ENCODE measurements around the gene HOXB5. TPM values are rescaled to one million over a fixed set of nuclear protein-coding genes. Genes with fewer than 3 reads are reported as not detected.

The HOXB5 gene
- total and polyA plus RNA-seq, 2 experiments from 2014 or later: 0.27 to 4.4 TPM

DNA sequence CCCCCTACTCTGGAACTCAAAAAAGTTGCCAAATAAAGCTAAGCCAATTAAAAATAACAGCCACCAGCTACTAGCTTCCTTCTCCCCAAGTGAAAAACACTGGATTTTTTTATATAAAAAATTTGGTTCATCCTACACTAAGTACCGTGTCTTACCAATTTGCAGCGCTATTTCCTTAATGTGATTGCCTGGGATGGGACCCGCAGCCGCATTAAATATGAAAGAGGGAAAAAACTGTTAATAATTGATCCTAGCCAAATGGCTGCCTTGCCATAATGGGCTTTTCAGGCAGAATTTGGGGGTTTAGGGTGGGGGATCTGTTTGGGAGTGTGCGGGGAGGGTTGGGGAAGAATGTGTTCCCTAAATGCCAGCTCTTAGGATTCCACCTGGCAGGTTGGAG, 30.5 kb upstream of the HOXB5 start:
- WGBS (ENCODE audit: low lambda C conversion rate, missing lambda C conversion rate): 37% methylated on average over 5 of the region's 5 CpGs
- Histone ChIP-seq H3K79me2 (no peaks in the 10 kb centered on the region), H3K27ac (no peak overlapping the region), H3K36me3 (replicated peaks; ENCODE audit: insufficient read depth, low read depth) (no peaks in the 10 kb centered on the region), H4K20me1 (ENCODE audit: insufficient read depth, poor library complexity, severe bottlenecking) (no peaks in the 10 kb centered on the region), H2AFZ (no peak overlapping the region), H3K4me3 (no peak overlapping the region), H3K9me2 (replicated peaks; ENCODE audit: insufficient read depth) (no peaks in the 10 kb centered on the region), H3K27me3 (peaks cover 98% of the 10 kb centered on the region), H3K4me1 (ENCODE audit: insufficient read depth) (peaks cover 26% of the 10 kb centered on the region), H3K4me2 (peak overlapping the region; percentile 94), H3K9me3 (ENCODE audit: low read depth) (no peaks in the 10 kb centered on the region)
- TF ChIP-seq, protein P1, sequence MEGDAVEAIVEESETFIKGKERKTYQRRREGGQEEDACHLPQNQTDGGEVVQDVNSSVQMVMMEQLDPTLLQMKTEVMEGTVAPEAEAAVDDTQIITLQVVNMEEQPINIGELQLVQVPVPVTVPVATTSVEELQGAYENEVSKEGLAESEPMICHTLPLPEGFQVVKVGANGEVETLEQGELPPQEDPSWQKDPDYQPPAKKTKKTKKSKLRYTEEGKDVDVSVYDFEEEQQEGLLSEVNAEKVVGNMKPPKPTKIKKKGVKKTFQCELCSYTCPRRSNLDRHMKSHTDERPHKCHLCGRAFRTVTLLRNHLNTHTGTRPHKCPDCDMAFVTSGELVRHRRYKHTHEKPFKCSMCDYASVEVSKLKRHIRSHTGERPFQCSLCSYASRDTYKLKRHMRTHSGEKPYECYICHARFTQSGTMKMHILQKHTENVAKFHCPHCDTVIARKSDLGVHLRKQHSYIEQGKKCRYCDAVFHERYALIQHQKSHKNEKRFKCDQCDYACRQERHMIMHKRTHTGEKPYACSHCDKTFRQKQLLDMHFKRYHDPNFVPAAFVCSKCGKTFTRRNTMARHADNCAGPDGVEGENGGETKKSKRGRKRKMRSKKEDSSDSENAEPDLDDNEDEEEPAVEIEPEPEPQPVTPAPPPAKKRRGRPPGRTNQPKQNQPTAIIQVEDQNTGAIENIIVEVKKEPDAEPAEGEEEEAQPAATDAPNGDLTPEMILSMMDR (IDR thresholded peaks at IDR 0.05; ENCODE audit: poor library complexity): no peak
- TF ChIP-seq EZH2 (IDR thresholded peaks at IDR 0.05; ENCODE audit: borderline replicate concordance) (no peak), EZH2phosphoT487 (IDR thresholded peaks at IDR 0.05; ENCODE audit: low read depth, severe bottlenecking, unreplicated experiment) (peak; percentile 42)
- DNase-seq (ENCODE audit: low spot score): no peak

DNA sequence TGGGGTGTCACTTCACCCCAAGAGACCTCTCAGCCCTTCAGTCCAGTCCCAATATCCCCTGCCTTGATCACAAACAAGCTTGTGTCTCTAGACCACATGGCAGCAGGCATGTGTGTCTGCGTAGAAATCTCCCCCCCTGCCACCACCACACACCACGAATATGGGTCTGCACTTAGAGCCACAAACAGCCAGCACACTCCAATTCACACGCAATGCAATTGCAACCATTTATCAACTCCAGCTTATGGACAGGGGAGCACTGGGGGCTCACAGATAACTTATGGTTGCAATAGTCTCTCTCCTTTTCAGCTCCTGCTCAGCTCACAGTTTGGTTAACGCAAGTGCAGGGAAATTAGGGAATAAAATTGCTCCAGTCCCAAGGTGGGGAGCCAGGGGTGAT, 30.0 kb upstream of the HOXB5 start:
- no peaks in the 10 kb centered on the region for H4K20me1 ChIP-seq (ENCODE audit: insufficient read depth, poor library complexity, severe bottlenecking)
- no peaks in the 10 kb centered on the region for H3K79me2 ChIP-seq
- no peak overlapping the region for H2AFZ ChIP-seq
- no peak overlapping the region for H3K27ac ChIP-seq
- H3K9me3 ChIP-seq (ENCODE audit: low read depth): no peaks in the 10 kb centered on the region
- TF ChIP-seq EZH2phosphoT487 (IDR thresholded peaks at IDR 0.05; ENCODE audit: low read depth, severe bottlenecking, unreplicated experiment) (no peak), EZH2 (IDR thresholded peaks at IDR 0.05; ENCODE audit: borderline replicate concordance) (no peak)
- TF ChIP-seq, protein P1 (IDR thresholded peaks at IDR 0.05; ENCODE audit: poor library complexity): no peak
- peaks cover 96% of the 10 kb centered on the region for H3K27me3 ChIP-seq
- H3K9me2 ChIP-seq (replicated peaks; ENCODE audit: insufficient read depth): no peaks in the 10 kb centered on the region
- H3K36me3 ChIP-seq (replicated peaks; ENCODE audit: insufficient read depth, low read depth): no peaks in the 10 kb centered on the region
- H3K4me1 ChIP-seq (ENCODE audit: insufficient read depth): peaks cover 26% of the 10 kb centered on the region
- no peak overlapping the region for H3K4me2 ChIP-seq
- no peak for DNase-seq (ENCODE audit: low spot score)
- 25% methylated on average over 4 of the region's 4 CpGs for WGBS (ENCODE audit: low lambda C conversion rate, missing lambda C conversion rate)
- H3K4me3 ChIP-seq: no peak overlapping the region

DNA sequence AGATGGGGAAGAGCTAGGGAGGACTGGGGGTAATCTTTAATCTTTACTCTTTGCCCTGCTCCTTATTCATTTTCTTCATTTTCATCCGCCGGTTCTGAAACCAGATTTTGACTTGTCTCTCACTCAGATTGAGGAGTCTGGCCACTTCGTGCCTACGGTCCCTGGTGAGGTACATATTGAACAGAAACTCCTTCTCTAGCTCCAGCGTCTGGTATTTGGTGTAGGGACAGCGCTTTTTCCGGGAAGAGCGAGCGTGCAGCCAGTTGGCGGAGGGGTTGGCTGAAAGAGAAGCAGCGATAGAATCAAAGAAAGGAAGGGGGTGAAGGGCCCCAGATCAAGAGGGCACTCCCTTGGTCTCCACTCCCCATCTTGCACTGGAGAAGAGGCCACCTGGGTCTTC, 29.3 kb upstream of the HOXB5 start:
- H3K27ac ChIP-seq: no peak overlapping the region
- no peak overlapping the region for H3K4me2 ChIP-seq
- peaks cover 26% of the 10 kb centered on the region for H3K4me1 ChIP-seq (ENCODE audit: insufficient read depth)
- 33% methylated on average over 11 of the region's 11 CpGs for WGBS (ENCODE audit: low lambda C conversion rate, missing lambda C conversion rate)
- no peaks in the 10 kb centered on the region for H3K79me2 ChIP-seq
- no peaks in the 10 kb centered on the region for H3K9me3 ChIP-seq (ENCODE audit: low read depth)
- no peaks in the 10 kb centered on the region for H3K9me2 ChIP-seq (replicated peaks; ENCODE audit: insufficient read depth)
- TF ChIP-seq EZH2 (IDR thresholded peaks at IDR 0.05; ENCODE audit: borderline replicate concordance): no peak
- TF ChIP-seq EZH2phosphoT487 (IDR thresholded peaks at IDR 0.05; ENCODE audit: low read depth, severe bottlenecking, unreplicated experiment): peak; percentile 79
- TF ChIP-seq, protein P1 (IDR thresholded peaks at IDR 0.05; ENCODE audit: poor library complexity): no peak
- H4K20me1 ChIP-seq (ENCODE audit: insufficient read depth, poor library complexity, severe bottlenecking): no peaks in the 10 kb centered on the region
- H3K36me3 ChIP-seq (replicated peaks; ENCODE audit: insufficient read depth, low read depth): no peaks in the 10 kb centered on the region
- no peak overlapping the region for H2AFZ ChIP-seq
- no peak for DNase-seq (ENCODE audit: low spot score)
- peaks cover 94% of the 10 kb centered on the region for H3K27me3 ChIP-seq
- no peak overlapping the region for H3K4me3 ChIP-seq
